ENCODE measurements around the gene C10orf62. TPM values are rescaled to one million over a fixed set of nuclear protein-coding genes. Genes with fewer than 3 reads are reported as not detected.

The C10orf62 gene
- total and polyA plus RNA-seq, 2 experiments from 2014 or later, result 0.30 TPM; not detected in 1

DNA sequence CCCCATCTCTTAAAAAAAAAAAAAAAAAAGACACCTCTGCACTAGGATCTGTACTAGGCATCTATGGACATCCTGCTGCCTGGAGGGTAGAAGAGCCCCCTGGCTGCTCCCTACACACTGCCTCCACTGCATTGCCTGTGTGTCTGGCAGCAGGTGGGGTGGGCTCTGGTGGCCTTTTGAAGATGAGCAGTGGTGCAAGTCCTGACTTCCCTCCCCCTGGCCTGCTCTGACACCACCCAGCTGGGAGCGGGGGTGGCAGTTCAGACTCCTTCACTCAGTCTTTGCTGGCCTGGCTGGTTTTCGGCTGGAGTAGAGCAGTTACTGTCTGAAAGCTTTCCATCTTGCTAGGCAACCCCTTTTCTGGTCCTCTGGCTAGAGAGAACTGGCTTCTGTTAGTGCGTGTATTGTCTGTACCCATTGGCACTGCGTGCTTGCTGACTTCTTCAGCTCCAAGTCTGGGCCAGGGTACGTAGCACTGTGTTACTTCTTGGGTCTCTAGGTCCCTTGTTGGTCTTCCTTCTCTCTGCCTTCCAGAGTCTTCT lies 17.6 kb downstream of the C10orf62 start:
- no peak for DNase-seq (ENCODE audit: low read depth in 1 of 2, low spot score in 1 of 2)
- Histone ChIP-seq H3K9me3 (ENCODE audit: low read depth) (no peaks in the 10 kb centered on the region), H3K27ac (no peak overlapping the region), H3K36me3 (no peaks in the 10 kb centered on the region), H3K27me3 (no peaks in the 10 kb centered on the region), H3K4me3 (no peak overlapping the region), H3K4me1 (ENCODE audit: low read depth) (peaks cover 12% of the 10 kb centered on the region)
- TF ChIP-seq, protein P1, sequence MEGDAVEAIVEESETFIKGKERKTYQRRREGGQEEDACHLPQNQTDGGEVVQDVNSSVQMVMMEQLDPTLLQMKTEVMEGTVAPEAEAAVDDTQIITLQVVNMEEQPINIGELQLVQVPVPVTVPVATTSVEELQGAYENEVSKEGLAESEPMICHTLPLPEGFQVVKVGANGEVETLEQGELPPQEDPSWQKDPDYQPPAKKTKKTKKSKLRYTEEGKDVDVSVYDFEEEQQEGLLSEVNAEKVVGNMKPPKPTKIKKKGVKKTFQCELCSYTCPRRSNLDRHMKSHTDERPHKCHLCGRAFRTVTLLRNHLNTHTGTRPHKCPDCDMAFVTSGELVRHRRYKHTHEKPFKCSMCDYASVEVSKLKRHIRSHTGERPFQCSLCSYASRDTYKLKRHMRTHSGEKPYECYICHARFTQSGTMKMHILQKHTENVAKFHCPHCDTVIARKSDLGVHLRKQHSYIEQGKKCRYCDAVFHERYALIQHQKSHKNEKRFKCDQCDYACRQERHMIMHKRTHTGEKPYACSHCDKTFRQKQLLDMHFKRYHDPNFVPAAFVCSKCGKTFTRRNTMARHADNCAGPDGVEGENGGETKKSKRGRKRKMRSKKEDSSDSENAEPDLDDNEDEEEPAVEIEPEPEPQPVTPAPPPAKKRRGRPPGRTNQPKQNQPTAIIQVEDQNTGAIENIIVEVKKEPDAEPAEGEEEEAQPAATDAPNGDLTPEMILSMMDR (IDR thresholded peaks at IDR 0.05; ENCODE audit: low read depth, low read length), result no peak

DNA sequence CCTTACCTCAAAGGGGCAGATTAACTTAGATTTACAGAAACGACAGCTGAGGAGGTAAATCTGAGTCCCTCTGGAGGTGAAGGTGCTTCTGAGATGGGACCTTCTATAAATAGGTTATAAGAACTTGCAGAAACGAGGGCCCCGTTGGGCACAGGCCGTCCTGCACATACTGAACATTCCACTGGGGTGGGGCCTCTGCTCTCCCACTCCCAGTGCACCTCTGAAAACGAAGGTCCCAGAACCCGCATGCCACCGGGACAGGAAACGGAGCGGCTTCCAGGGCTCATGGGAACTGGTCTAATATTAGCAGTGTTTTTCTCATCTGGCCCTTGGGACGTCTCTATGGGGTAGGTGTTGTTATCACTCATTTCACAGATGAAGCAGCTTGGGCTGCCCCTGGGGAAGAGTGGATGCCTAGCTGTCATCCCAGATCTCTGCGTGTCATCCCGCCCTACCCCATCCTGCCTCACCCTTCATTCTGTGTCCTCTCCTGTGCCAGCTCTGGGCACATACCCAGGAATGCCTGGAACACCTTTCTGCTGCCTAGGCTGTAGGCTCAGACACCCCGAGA lies 19.6 kb downstream of the C10orf62 start:
- Histone ChIP-seq H3K4me3 (no peak overlapping the region), H3K9me3 (ENCODE audit: low read depth) (no peaks in the 10 kb centered on the region), H3K36me3 (no peaks in the 10 kb centered on the region), H3K4me1 (ENCODE audit: low read depth) (peaks cover 12% of the 10 kb centered on the region), H3K27me3 (no peaks in the 10 kb centered on the region), H3K27ac (peak overlapping the region; percentile 28)
- peak in 1 of 2 donors; percentile 49 for DNase-seq (ENCODE audit: low read depth in 1 of 2, low spot score in 1 of 2)
- TF ChIP-seq, protein P1 (IDR thresholded peaks at IDR 0.05; ENCODE audit: low read depth, low read length), result no peak

DNA sequence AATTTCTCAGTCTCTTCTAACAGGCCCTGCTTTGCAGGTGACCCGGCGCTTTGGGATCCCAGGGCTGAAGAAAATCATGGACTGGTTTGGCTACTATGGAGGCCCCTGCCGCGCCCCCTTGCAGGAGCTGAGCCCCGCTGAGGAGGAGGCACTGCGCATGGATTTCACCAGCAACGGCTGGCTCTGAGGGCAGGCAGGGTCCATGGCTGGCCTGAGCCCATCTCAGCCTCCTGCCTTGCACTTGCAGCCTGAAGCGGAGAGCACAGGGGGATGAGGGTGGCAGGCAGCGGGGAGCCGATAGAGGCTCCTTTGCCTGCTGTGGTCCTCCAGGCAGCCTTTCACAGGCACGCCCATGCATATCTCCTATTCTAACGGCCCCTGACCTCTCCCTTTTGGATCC lies 22.0 kb downstream of the C10orf62 start:
- H3K4me3 ChIP-seq, result no peak overlapping the region
- no peak for DNase-seq (ENCODE audit: low read depth in 1 of 2, low spot score in 1 of 2)
- peaks cover 12% of the 10 kb centered on the region for H3K4me1 ChIP-seq (ENCODE audit: low read depth)
- H3K27me3 ChIP-seq, result no peaks in the 10 kb centered on the region
- H3K27ac ChIP-seq, result no peak overlapping the region
- no peaks in the 10 kb centered on the region for H3K9me3 ChIP-seq (ENCODE audit: low read depth)
- TF ChIP-seq, protein P1 (IDR thresholded peaks at IDR 0.05; ENCODE audit: low read depth, low read length), result no peak
- no peaks in the 10 kb centered on the region for H3K36me3 ChIP-seq

DNA sequence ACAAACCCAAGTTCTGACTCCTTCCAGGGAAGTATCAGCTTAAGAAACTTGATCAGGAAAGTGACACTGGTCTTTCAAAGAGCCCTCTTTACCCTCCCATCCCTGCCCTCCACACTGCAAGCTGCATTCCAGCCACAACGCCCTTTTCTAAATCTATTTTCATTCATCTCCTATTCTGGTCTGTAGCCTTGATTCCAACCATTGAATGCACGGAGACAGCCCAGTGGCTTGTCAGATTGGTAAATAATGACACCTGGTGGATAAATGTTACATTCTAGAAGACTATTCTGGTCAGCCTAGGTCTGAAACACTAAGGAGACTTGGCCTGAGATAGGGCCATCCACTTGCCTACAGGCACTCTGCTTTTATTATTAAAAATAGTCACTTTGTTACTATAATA lies 22.9 kb downstream of the C10orf62 start:
- Histone ChIP-seq H3K27me3 (no peaks in the 10 kb centered on the region), H3K36me3 (no peaks in the 10 kb centered on the region), H3K4me3 (no peak overlapping the region), H3K27ac (no peak overlapping the region), H3K4me1 (ENCODE audit: low read depth) (peaks cover 12% of the 10 kb centered on the region), H3K9me3 (ENCODE audit: low read depth) (no peaks in the 10 kb centered on the region)
- peak; percentile 33 to 70 for DNase-seq (ENCODE audit: low read depth in 1 of 2, low spot score in 1 of 2)
- TF ChIP-seq, protein P1 (IDR thresholded peaks at IDR 0.05; ENCODE audit: low read depth, low read length), result peak; percentile 35

DNA sequence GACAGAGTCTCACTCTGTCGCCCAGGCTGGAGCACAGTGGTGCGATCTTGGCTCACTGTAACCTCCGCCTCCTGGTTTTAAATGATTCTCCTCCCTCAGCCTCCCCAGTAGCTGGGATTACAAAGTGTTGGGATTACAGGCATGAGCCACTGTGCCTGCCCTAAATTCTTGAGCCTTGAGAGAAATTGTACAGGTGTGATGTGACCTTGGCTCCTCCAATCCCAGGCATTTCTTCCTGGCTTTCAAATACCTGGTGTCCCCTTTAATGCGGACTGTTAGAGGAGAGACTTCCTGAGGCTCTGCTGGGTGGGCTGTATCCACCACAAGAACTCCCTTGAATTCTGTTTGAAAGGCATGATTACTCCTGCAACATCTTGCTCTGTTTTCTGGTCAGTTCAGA lies 28.8 kb downstream of the C10orf62 start:
- Histone ChIP-seq H3K27me3 (no peaks in the 10 kb centered on the region), H3K27ac (no peak overlapping the region), H3K4me1 (ENCODE audit: low read depth) (no peaks in the 10 kb centered on the region), H3K36me3 (no peaks in the 10 kb centered on the region), H3K4me3 (no peak overlapping the region), H3K9me3 (ENCODE audit: low read depth) (no peaks in the 10 kb centered on the region)
- TF ChIP-seq, protein P1 (IDR thresholded peaks at IDR 0.05; ENCODE audit: low read depth, low read length), result no peak
- no peak for DNase-seq (ENCODE audit: low read depth in 1 of 2, low spot score in 1 of 2)

Data from cardiac muscle cell (in vitro differentiated cells and primary cell).